NB4 (cell line): ENCODE data around the gene SH3BP5L.

Experiments
- DNase-seq: peaks from one replicate; pipeline ENCODE4 v3.0.0; 2010; ENCODE audit warnings: low read depth
- H3K4me3 ChIP-seq: one replicate; pipeline ENCODE4 v1.5.1; 2011; ENCODE audit warnings: mild to moderate bottlenecking, low read depth, low read length, moderate library complexity
- CTCF ChIP-seq: IDR thresholded peaks from one replicate; pipeline ENCODE4 v1.5.1; 2012; ENCODE audit warnings: low read depth, low read length
- MAX ChIP-seq: IDR thresholded peaks from 2 replicates; pipeline ENCODE4 v1.6.1; 2011; ENCODE audit warnings: low read depth, low read length
- MYC ChIP-seq: IDR thresholded peaks from 2 replicates; pipeline ENCODE4 v1.6.1; 2011; ENCODE audit warnings: low read depth, low read length
- POLR2A ChIP-seq: IDR thresholded peaks from 2 replicates; pipeline ENCODE4 v1.6.1; 2011; ENCODE audit warnings: mild to moderate bottlenecking; ENCODE audit not compliant: insufficient read length; ENCODE audit errors: extremely low read depth

The SH3BP5L gene

GRCh38 chr1:248849152-248849551, 23.4 kb upstream of the SH3BP5L start:
- H3K4me3 ChIP-seq, result no peak overlapping the region
- TF ChIP-seq MYC (no peak), CTCF (no peak), MAX (no peak), POLR2A (no peak)
- DNase-seq, result no peak

- no peak overlapping the region for H3K4me3 ChIP-seq
- no peak for DNase-seq
- TF ChIP-seq MAX, result no peak
- TF ChIP-seq CTCF, result no peak
- no peak for TF ChIP-seq POLR2A
- no peak for TF ChIP-seq MYC
Measured at GRCh38 chr1:248848602-248849001, 22.9 kb upstream of the SH3BP5L start.

DNA sequence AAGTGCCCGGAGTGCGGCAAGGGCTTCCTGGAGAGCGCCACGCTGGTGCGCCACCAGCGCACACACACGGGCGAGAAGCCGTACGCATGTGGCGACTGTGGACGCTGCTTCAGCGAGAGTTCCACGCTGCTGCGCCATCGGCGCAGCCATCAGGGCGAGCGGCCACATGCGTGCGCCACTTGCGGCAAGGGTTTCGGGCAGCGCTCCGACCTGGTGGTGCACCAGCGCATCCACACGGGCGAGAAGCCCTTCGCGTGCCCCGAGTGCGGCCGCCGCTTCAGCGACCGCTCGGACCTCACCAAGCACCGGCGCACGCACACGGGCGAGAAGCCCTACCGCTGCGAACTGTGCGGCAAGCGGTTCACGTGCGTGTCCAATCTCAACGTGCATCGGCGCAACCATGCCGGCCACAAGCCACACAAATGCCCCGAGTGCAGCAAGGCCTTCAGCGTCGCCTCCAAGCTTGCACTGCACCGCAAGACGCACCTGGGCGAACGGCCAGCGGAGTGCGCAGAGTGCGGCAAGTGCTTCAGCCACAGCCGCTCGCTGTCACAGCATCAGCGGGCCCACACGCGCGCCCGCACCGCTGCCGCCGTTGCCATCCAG, 22.3 kb upstream of the SH3BP5L start:
- TF ChIP-seq POLR2A (no peak), MAX (no peak), CTCF (no peak), MYC (no peak)
- no peak overlapping the region for H3K4me3 ChIP-seq
- no peak for DNase-seq

GRCh38 chr1:248847181-248847955, 21.7 kb upstream of the SH3BP5L start:
- TF ChIP-seq MYC (no peak), MAX (no peak), POLR2A (no peak), CTCF (no peak)
- DNase-seq, result no peak
- no peak overlapping the region for H3K4me3 ChIP-seq

- no peak overlapping the region for H3K4me3 ChIP-seq
- DNase-seq, result no peak
- TF ChIP-seq MYC (no peak), CTCF (no peak), POLR2A (no peak), MAX (no peak)
Measured at GRCh38 chr1:248844526-248844925, 18.8 kb upstream of the SH3BP5L start.
